RWPE2 (cell line): Measurements from ENCODE around the gene ARHGAP10.

Source experiments
- ATAC-seq: fragments of 200-7000 bp; cut with Tn5 transposase; 3 replicates; pipeline ENCODE4 v1.9.1; 2021; ENCODE audit warnings: low read depth
- DNase-seq: peaks from one replicate; pipeline ENCODE4 v3.0.0-alpha.2; 2020; ENCODE audit warnings: low spot score
- H3K27ac ChIP-seq: fragments of 450-650 bp; 2 replicates; pipeline ENCODE4 v1.5.1; 2017; ENCODE audit warnings: mild to moderate bottlenecking; ENCODE audit not compliant: poor library complexity, severe bottlenecking
- H3K27me3 ChIP-seq: fragments of 250-450 bp; sonication (Bioruptor Pico); 2 replicates; pipeline ENCODE4 v1.5.1; 2021; ENCODE audit warnings: mild to moderate bottlenecking, moderate library complexity; ENCODE audit not compliant: insufficient read depth, poor library complexity, severe bottlenecking
- H3K36me3 ChIP-seq: fragments of 250-450 bp; sonication (Bioruptor Pico); 2 replicates; pipeline ENCODE4 v1.5.1; 2020; ENCODE audit warnings: low read depth, mild to moderate bottlenecking, moderate library complexity
- H3K4me1 ChIP-seq: fragments of 250-450 bp; sonication (Bioruptor Pico); 2 replicates; pipeline ENCODE4 v1.5.1; 2021; ENCODE audit warnings: mild to moderate bottlenecking, moderate library complexity; ENCODE audit not compliant: insufficient read depth, poor library complexity, severe bottlenecking
- H3K4me3 ChIP-seq: fragments of 250-450 bp; sonication (Bioruptor Pico); 2 replicates; pipeline ENCODE4 v1.5.1; 2021; ENCODE audit warnings: mild to moderate bottlenecking, moderate library complexity; ENCODE audit not compliant: severe bottlenecking
- H3K9me3 ChIP-seq: fragments of 250-450 bp; sonication (Bioruptor Pico); 2 replicates; pipeline ENCODE4 v1.5.1; 2021; ENCODE audit warnings: mild to moderate bottlenecking, moderate library complexity; ENCODE audit not compliant: severe bottlenecking
- CTCF ChIP-seq: fragments of 450-650 bp; IDR thresholded peaks from one replicate; pipeline ENCODE4 v1.5.1; 2017; ENCODE audit warnings: mild to moderate bottlenecking, moderate library complexity; ENCODE audit not compliant: poor library complexity, severe bottlenecking

The ARHGAP10 gene

GRCh38 chr4:147801820-147802219 is 69.9 kb downstream of the ARHGAP10 start:
- Histone ChIP-seq H3K27ac (no peak overlapping the region), H3K36me3 (no peaks in the 10 kb centered on the region), H3K4me3 (no peak overlapping the region), H3K4me1 (no peaks in the 10 kb centered on the region), H3K27me3 (no peaks in the 10 kb centered on the region), H3K9me3 (no peaks in the 10 kb centered on the region)
- DNase-seq (no peak), ATAC-seq (no peak)
- no peak for TF ChIP-seq CTCF

GRCh38 chr4:147802346-147802745 is 70.5 kb downstream of the ARHGAP10 start:
- no peaks in the 10 kb centered on the region for H3K9me3 ChIP-seq
- no peaks in the 10 kb centered on the region for H3K27me3 ChIP-seq
- no peak for DNase-seq
- no peaks in the 10 kb centered on the region for H3K36me3 ChIP-seq
- H3K27ac ChIP-seq = no peak overlapping the region
- no peak overlapping the region for H3K4me3 ChIP-seq
- no peak; the same call in 2 of the 3 replicates for ATAC-seq
- no peaks in the 10 kb centered on the region for H3K4me1 ChIP-seq
- no peak for TF ChIP-seq CTCF

- Histone ChIP-seq H3K9me3 (no peaks in the 10 kb centered on the region), H3K4me1 (no peaks in the 10 kb centered on the region), H3K27me3 (no peaks in the 10 kb centered on the region), H3K27ac (no peak overlapping the region), H3K4me3 (no peak overlapping the region), H3K36me3 (no peaks in the 10 kb centered on the region)
- no peak for TF ChIP-seq CTCF
- DNase-seq = no peak
- ATAC-seq = no peak
Measured at GRCh38 chr4:147805946-147806345, 74.1 kb downstream of the ARHGAP10 start.

GRCh38 chr4:147808447-147808846 is 76.6 kb downstream of the ARHGAP10 start:
- Histone ChIP-seq H3K27me3 (no peaks in the 10 kb centered on the region), H3K36me3 (no peaks in the 10 kb centered on the region), H3K27ac (no peak overlapping the region), H3K4me3 (no peak overlapping the region), H3K9me3 (no peaks in the 10 kb centered on the region), H3K4me1 (no peaks in the 10 kb centered on the region)
- DNase-seq = no peak
- ATAC-seq = no peak
- no peak for TF ChIP-seq CTCF

- H3K4me3 ChIP-seq = no peak overlapping the region
- no peaks in the 10 kb centered on the region for H3K9me3 ChIP-seq
- H3K4me1 ChIP-seq = peaks cover 6% of the 10 kb centered on the region
- H3K27me3 ChIP-seq = no peaks in the 10 kb centered on the region
- H3K36me3 ChIP-seq = no peaks in the 10 kb centered on the region
- ATAC-seq (no peak), DNase-seq (no peak)
- H3K27ac ChIP-seq = no peak overlapping the region
- TF ChIP-seq CTCF = no peak
Measured at GRCh38 chr4:147809211-147809610, 77.3 kb downstream of the ARHGAP10 start.
